Astrocyte (in vitro differentiated cells and primary cell): ENCODE data around the gene EDARADD.

Experiments
- EZH2 ChIP-seq: IDR thresholded peaks from 2 replicates; pipeline ENCODE4 v1.6.1; 2012; ENCODE audit warnings: mild to moderate bottlenecking, low read length, inconsistent platforms; ENCODE audit not compliant: insufficient read depth
- TF ChIP-seq, protein P1 (sequence below): IDR thresholded peaks from 2 replicates; pipeline ENCODE4 v1.5.1; 2011; ENCODE audit warnings: low read depth, mild to moderate bottlenecking, inconsistent platforms, low read length, moderate library complexity; ENCODE audit not compliant: insufficient read depth

DNA sequence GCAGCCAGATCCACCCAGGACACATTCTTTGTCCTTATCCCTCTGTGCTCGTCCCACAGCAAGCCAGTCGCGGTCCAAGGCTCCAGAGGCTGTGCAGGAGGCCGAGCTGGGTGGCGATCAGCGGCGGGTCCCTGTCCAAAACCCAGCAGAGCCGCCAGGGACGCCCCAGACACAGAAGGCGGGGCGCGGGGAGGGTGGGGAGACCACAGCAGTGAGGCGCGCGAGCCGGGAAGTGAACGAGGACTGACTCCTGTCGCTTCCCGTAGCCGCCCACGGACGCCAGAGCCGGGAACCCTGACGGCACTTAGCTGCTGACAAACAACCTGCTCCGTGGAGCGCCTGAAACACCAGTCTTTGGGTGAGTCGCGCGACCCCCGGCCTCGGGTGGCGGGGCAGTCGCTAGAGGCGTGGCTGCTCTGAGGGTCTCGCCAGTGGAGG lies 129.6 kb downstream of the EDARADD start, which contains the start of gene LGALS8:
- TF ChIP-seq, protein P1, sequence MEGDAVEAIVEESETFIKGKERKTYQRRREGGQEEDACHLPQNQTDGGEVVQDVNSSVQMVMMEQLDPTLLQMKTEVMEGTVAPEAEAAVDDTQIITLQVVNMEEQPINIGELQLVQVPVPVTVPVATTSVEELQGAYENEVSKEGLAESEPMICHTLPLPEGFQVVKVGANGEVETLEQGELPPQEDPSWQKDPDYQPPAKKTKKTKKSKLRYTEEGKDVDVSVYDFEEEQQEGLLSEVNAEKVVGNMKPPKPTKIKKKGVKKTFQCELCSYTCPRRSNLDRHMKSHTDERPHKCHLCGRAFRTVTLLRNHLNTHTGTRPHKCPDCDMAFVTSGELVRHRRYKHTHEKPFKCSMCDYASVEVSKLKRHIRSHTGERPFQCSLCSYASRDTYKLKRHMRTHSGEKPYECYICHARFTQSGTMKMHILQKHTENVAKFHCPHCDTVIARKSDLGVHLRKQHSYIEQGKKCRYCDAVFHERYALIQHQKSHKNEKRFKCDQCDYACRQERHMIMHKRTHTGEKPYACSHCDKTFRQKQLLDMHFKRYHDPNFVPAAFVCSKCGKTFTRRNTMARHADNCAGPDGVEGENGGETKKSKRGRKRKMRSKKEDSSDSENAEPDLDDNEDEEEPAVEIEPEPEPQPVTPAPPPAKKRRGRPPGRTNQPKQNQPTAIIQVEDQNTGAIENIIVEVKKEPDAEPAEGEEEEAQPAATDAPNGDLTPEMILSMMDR: no peak
- no peak for TF ChIP-seq EZH2
